HepG2 (cell line): ENCODE results near the gene HID1. TPM values are rescaled to one million over a fixed set of nuclear protein-coding genes. Genes with fewer than 3 reads are reported as not detected.

Experiments
- ARNT ChIP-seq: fragments of 450-650 bp; IDR thresholded peaks from 2 replicates; pipeline ENCODE4 v1.6.1; 2017
- CHCHD3 ChIP-seq: sonication (generic); formaldehyde crosslinking; IDR thresholded peaks from 2 replicates; pipeline ENCODE4 v1.8.0; 2022; ENCODE audit warnings: mild to moderate bottlenecking, missing genetic modification reagents, moderate library complexity
- DMTF1 ChIP-seq: sonication (generic); formaldehyde crosslinking; IDR thresholded peaks from 2 replicates; pipeline ENCODE4 v1.4.0; 2020; ENCODE audit warnings: mild to moderate bottlenecking, missing genetic modification reagents
- KLF15 ChIP-seq: sonication (generic); formaldehyde crosslinking; IDR thresholded peaks from 2 replicates; pipeline ENCODE4 v1.8.1; 2023; ENCODE audit warnings: borderline replicate concordance, mild to moderate bottlenecking, inconsistent platforms, missing genetic modification reagents, mixed read lengths
- MIXL1 ChIP-seq: IDR thresholded peaks from 2 replicates; pipeline ENCODE4 v1.6.1; 2016
- PLSCR1 ChIP-seq: sonication (generic); formaldehyde crosslinking; IDR thresholded peaks from 2 replicates; pipeline ENCODE4 v1.5.0; 2020; ENCODE audit warnings: missing genetic modification reagents, mild to moderate bottlenecking, borderline replicate concordance
- POGZ ChIP-seq: sonication (generic); formaldehyde crosslinking; IDR thresholded peaks from 2 replicates; pipeline ENCODE4 v1.4.0; 2020; ENCODE audit warnings: mild to moderate bottlenecking, missing genetic modification reagents
- RBAK ChIP-seq: sonication (generic); formaldehyde crosslinking; IDR thresholded peaks from 2 replicates; pipeline ENCODE4 v1.5.1; 2020; ENCODE audit warnings: mild to moderate bottlenecking, missing genetic modification reagents
- RFXANK ChIP-seq: IDR thresholded peaks from 2 replicates; pipeline ENCODE4 v1.6.1; 2016
- STAT5B ChIP-seq: sonication (generic); formaldehyde crosslinking; IDR thresholded peaks from 2 replicates; pipeline ENCODE4 v1.4.0; 2020; ENCODE audit warnings: missing genetic modification reagents
- ZBTB34 ChIP-seq: sonication (generic); formaldehyde crosslinking; IDR thresholded peaks from 2 replicates; pipeline ENCODE4 v1.8.0; 2022; ENCODE audit warnings: mild to moderate bottlenecking, missing genetic modification reagents
- ZNF18 ChIP-seq: sonication (generic); formaldehyde crosslinking; IDR thresholded peaks from 2 replicates; pipeline ENCODE4 v1.8.0; 2022; ENCODE audit warnings: mild to moderate bottlenecking, missing genetic modification reagents; ENCODE audit not compliant: insufficient replicate concordance
- ZNF33A ChIP-seq: sonication (generic); formaldehyde crosslinking; IDR thresholded peaks from 2 replicates; pipeline ENCODE4 v1.5.1; 2020; ENCODE audit warnings: missing genetic modification reagents, mild to moderate bottlenecking, moderate library complexity, borderline replicate concordance
- ZNF367 ChIP-seq: sonication (generic); formaldehyde crosslinking; IDR thresholded peaks from 2 replicates; pipeline ENCODE4 v1.4.0; 2020; ENCODE audit warnings: missing genetic modification reagents, borderline replicate concordance
- ZNF460 ChIP-seq: sonication (generic); formaldehyde crosslinking; IDR thresholded peaks from 2 replicates; pipeline ENCODE4 v1.5.1; 2020; ENCODE audit warnings: missing genetic modification reagents, mild to moderate bottlenecking, borderline replicate concordance
- ZNF589 ChIP-seq: sonication (generic); formaldehyde crosslinking; conservative IDR thresholded peaks from 2 replicates; pipeline ENCODE4 v1.8.0; 2022; ENCODE audit warnings: mild to moderate bottlenecking, moderate library complexity, missing genetic modification reagents
- ZNF788 ChIP-seq: sonication (generic); formaldehyde crosslinking; IDR thresholded peaks from 2 replicates; pipeline ENCODE4 v1.5.0; 2020; ENCODE audit warnings: mild to moderate bottlenecking, missing genetic modification reagents, borderline replicate concordance
- ZNF839 ChIP-seq: sonication (generic); formaldehyde crosslinking; IDR thresholded peaks from 2 replicates; pipeline ENCODE4 v1.4.0; 2020; ENCODE audit warnings: missing genetic modification reagents, mild to moderate bottlenecking, borderline replicate concordance
- polyA plus RNA-seq, 8 experiments: library from polyadenylated mRNA; depleted of rRNA in 3 of 8; stranded (reverse) in 7 of 8; unstranded in 1 of 8; fragments of >200 nt; fragmentation: Illumina TruSeq in 4 of 8; extraction: Trizol in 4 of 8; gene quantifications; 2 replicates each; pipeline versions ENCODE4 v1.2.1 to v1.2.3, GENCODE V29; 2011 to 2016; ENCODE audit warnings: low read depth in 4 of 8, missing spikeins in 1 of 8, mixed read lengths in 1 of 8; ENCODE audit not compliant: insufficient read depth in 1 of 8
- total RNA-seq, 5 experiments: library from RNA; depleted of rRNA; stranded (reverse); fragments of >200 nt; fragmentation: Illumina TruSeq; extraction: Trizol; gene quantifications; 2 replicates each; pipeline ENCODE4 v1.2.3, GENCODE V29; 2016; ENCODE audit warnings: low read depth in 1 of 5
- TF ChIP-seq, protein P1 (sequence below): sonication (generic); formaldehyde crosslinking; conservative IDR thresholded peaks from 2 replicates; pipeline ENCODE4 v1.4.0; 2020; ENCODE audit warnings: missing genetic modification reagents
- TF ChIP-seq, protein P2 (sequence below): sonication (generic); formaldehyde crosslinking; IDR thresholded peaks from 2 replicates; pipeline ENCODE4 v1.5.1; 2020; ENCODE audit warnings: mild to moderate bottlenecking, missing genetic modification reagents, moderate library complexity

The HID1 gene
- total and polyA plus RNA-seq, 2 of the 13 experiments (the other 11 are each of a cell fraction or from before 2014, with no cell fraction given), result 2.1 to 10.6 TPM

DNA sequence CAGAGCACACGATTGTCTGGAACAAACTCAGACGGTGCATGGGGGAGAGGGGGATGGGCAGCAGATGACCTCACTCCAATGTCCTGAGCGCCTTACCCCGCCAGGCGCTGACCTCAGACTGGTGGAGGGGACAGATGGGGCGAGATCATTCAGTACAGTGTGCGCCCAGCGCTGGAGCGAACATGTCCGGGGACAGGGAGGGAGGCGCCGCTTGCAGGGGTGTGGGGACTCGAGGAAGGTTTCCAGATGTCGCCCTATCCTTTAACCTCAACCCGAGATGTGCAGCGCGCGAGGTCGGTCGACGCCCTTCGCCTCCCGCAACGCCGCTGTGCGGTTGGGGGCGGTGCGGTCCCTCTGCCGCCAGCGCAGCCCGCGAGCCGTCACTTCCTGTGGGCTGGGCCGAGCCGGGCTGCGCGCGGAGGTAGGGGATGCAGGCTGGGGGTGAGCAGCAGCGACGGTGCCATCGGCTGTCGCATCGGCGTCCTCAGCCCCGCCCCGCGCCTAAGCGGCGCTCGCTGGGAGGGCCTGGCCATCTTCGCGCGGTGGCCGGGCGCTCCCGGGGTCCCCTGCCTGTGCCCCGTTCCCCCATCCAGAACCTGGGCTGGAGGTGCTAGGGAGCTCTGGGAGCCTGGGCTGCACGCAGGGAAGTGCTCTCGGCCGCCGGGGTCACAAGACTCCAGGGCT is 9.6 kb upstream of the HID1 start (continued):
- TF ChIP-seq ZNF839 (CRISPR knock-in tag) (peak; percentile 97), ARNT (no peak), ZNF589 (CRISPR knock-in tag) (no peak), ZNF460 (CRISPR knock-in tag) (no peak), MIXL1 (no peak), ZNF788 (CRISPR knock-in tag) (peak; percentile 93; the same call in 1 of the 2 replicates), DMTF1 (CRISPR knock-in tag) (no peak; the same call in 1 of the 2 replicates), RBAK (CRISPR knock-in tag) (no peak), CHCHD3 (peak; percentile 87), STAT5B (CRISPR knock-in tag) (no peak), ZBTB34 (CRISPR knock-in tag) (peak; percentile 55; the same call in 1 of the 2 replicates), ZNF18 (CRISPR knock-in tag) (peak; percentile 77), ZNF367 (no peak; the same call in 1 of the 2 replicates), PLSCR1 (CRISPR knock-in tag) (no peak), POGZ (peak; percentile 79; the same call in 1 of the 2 replicates), RFXANK (0 out of 2 replicates have a peak, but pooled peaks have one; percentile 8), KLF15 (CRISPR knock-in tag) (0 out of 2 replicates have a peak, but pooled peaks have one; percentile 37), ZNF33A (0 out of 2 replicates have a peak, but pooled peaks have one; percentile 22)
- TF ChIP-seq, protein P1, sequence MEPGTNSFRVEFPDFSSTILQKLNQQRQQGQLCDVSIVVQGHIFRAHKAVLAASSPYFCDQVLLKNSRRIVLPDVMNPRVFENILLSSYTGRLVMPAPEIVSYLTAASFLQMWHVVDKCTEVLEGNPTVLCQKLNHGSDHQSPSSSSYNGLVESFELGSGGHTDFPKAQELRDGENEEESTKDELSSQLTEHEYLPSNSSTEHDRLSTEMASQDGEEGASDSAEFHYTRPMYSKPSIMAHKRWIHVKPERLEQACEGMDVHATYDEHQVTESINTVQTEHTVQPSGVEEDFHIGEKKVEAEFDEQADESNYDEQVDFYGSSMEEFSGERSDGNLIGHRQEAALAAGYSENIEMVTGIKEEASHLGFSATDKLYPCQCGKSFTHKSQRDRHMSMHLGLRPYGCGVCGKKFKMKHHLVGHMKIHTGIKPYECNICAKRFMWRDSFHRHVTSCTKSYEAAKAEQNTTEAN, result peak; percentile 53; the same call in 1 of the 2 replicates
- TF ChIP-seq, protein P2, sequence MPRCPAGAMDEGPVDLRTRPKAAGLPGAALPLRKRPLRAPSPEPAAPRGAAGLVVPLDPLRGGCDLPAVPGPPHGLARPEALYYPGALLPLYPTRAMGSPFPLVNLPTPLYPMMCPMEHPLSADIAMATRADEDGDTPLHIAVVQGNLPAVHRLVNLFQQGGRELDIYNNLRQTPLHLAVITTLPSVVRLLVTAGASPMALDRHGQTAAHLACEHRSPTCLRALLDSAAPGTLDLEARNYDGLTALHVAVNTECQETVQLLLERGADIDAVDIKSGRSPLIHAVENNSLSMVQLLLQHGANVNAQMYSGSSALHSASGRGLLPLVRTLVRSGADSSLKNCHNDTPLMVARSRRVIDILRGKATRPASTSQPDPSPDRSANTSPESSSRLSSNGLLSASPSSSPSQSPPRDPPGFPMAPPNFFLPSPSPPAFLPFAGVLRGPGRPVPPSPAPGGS, result peak; percentile 96
